ENCODE results near the gene BRI3.
A peak's percentile ranks its signal among the peaks of the same experiment; 100 is the strongest.

Gene BRI3

DNA sequence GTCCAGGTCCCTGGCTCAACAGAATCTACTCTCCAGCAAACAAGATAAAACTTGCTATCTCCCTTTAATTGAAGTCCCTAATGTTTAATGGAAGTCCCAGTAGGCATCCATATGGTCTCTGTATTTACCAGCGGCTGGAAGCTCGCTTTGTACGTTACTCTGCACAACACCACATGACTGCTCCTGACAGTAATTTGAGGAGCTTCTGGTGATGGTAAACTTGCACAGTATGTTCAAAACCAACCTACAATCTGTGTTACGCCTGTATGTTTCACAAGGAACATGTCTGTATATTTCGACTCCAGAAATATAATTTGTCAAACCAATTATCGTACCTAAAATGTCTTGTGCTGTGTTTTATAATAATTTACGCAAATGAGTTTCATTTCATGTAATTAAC lies 25.1 kb upstream of the BRI3 start:
- H3K4me3 ChIP-seq (ENCODE audit: low read depth, low read length): no peak overlapping the region
- CTCF ChIA-PET: interaction anchor here (0.9 kb wide), 1 partner anchor 8 kb away, joined by 3 read pairs; no protein-coding TSS in a partner anchor
- TF ChIP-seq, protein P1, sequence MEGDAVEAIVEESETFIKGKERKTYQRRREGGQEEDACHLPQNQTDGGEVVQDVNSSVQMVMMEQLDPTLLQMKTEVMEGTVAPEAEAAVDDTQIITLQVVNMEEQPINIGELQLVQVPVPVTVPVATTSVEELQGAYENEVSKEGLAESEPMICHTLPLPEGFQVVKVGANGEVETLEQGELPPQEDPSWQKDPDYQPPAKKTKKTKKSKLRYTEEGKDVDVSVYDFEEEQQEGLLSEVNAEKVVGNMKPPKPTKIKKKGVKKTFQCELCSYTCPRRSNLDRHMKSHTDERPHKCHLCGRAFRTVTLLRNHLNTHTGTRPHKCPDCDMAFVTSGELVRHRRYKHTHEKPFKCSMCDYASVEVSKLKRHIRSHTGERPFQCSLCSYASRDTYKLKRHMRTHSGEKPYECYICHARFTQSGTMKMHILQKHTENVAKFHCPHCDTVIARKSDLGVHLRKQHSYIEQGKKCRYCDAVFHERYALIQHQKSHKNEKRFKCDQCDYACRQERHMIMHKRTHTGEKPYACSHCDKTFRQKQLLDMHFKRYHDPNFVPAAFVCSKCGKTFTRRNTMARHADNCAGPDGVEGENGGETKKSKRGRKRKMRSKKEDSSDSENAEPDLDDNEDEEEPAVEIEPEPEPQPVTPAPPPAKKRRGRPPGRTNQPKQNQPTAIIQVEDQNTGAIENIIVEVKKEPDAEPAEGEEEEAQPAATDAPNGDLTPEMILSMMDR (IDR thresholded peaks at IDR 0.05; ENCODE audit: insufficient read depth, low read length, missing control alignments): no peak
- DNase-seq (ENCODE audit: low read depth, low spot score): no peak
- POLR2A ChIA-PET: interaction anchor here (0.5 kb wide), 1 partner anchor 22 kb away, joined by 4 read pairs; no protein-coding TSS in a partner anchor

DNA sequence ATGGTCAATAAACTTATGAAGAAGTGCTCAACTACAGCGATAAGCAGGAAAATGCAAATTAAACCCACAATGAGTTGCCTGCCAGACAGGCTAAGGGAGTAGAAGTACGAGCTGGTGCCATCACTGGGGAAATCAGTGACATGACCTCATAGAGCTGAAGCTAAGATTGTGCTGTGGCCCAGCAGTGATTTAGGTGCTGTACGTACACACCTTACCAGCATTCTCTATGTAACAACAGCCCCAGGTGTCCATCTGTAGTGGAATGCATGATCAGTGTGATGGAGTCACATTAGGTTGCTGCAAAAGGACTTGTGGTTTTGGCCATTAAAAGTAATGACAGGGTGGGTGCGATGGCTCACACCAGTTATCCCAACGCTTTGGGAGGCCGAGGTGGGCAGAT lies 23.8 kb upstream of the BRI3 start:
- TF ChIP-seq, protein P1 (IDR thresholded peaks at IDR 0.05; ENCODE audit: insufficient read depth, low read length, missing control alignments): no peak
- H3K4me3 ChIP-seq (ENCODE audit: low read depth, low read length): no peak overlapping the region
- CTCF ChIA-PET: interaction anchor here (1.2 kb wide), 1 partner anchor 9 kb away, joined by 3 read pairs; no protein-coding TSS in a partner anchor
- DNase-seq (ENCODE audit: low read depth, low spot score): no peak
- POLR2A ChIA-PET: no interaction called here

DNA sequence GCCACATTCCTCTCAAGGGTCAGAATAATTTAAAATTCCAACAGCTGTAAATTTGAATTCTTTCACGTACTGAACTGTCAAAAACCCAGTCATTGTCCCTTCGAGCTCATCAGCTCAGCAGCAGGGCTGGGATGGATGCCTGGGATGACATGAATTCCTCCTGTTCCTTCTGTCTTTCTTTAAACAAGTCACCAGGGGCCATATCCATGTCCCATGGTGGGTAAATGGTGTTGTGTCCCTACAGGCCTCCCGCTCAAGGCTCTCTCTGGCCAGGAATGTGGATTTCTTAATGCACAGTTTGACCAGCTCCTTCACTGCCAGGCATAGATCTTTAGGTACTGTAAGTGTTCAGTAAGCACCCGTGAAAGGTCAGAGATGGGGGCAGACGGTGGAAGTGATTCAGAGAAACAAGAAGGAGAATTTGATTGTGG lies 15.6 kb upstream of the BRI3 start:
- H3K4me3 ChIP-seq (ENCODE audit: low read depth, low read length): no peak overlapping the region
- DNase-seq (ENCODE audit: low read depth, low spot score): no peak
- POLR2A ChIA-PET: no interaction called here
- TF ChIP-seq, protein P1 (IDR thresholded peaks at IDR 0.05; ENCODE audit: insufficient read depth, low read length, missing control alignments): no peak
- CTCF ChIA-PET: interaction anchor here (1.0 to 2.4 kb wide), 4 partner anchors 12 to 136 kb away, joined by 3 to 13 read pairs (median 5); partner anchors contain the start of gene BAIAP2L1

DNA sequence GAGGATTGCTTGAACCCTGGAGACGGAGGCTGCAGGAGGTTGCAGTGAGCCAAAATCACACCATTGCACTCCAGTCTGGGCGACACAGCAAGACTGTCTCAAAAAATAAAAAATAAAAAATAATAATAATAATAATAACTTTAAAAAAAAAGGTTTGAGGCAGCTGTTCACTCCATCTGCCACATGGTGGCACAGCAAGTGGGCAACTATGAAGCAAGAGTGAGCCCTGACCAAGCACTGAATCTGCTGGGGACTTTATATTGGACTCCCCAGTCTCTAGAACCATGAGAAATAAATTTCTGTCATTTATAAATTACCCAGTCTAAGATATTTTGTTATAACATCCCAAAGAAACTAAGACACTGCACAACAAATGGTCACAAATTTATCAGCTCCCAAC lies 14.6 kb upstream of the BRI3 start:
- POLR2A ChIA-PET: no interaction called here
- TF ChIP-seq, protein P1 (IDR thresholded peaks at IDR 0.05; ENCODE audit: insufficient read depth, low read length, missing control alignments): peak; percentile 4
- H3K4me3 ChIP-seq (ENCODE audit: low read depth, low read length): no peak overlapping the region
- DNase-seq (ENCODE audit: low read depth, low spot score): no peak
- CTCF ChIA-PET: interaction anchor here (0.9 to 2.4 kb wide), 7 partner anchors 9 to 574 kb away, joined by 3 to 13 read pairs (median 4); partner anchors contain the start of gene BAIAP2L1

DNA sequence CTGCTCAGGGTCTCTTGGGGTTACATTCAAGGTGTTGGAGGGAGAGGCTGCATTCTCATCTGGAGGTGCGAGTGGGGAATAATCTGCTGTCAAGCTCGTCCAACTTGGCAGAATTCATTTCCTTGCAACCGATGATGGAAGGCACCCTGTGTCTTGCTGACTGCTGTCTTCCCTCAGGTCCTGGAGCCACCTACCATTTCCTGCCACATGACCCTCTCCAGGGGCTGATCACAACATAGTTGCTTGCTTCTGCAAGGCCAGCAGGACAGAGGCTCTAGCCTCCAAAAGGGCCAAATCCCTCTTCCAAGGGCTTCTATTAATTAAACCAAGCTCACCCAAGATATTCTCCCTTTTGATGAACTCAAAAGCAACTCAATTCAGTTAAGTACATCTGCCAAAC lies 14.2 kb upstream of the BRI3 start:
- POLR2A ChIA-PET: no interaction called here
- TF ChIP-seq, protein P1 (IDR thresholded peaks at IDR 0.05; ENCODE audit: insufficient read depth, low read length, missing control alignments): no peak
- no peak for DNase-seq (ENCODE audit: low read depth, low spot score)
- CTCF ChIA-PET: interaction anchor here (0.6 to 2.4 kb wide), 7 partner anchors 9 to 574 kb away, joined by 3 to 13 read pairs (median 4); partner anchors contain the start of gene BAIAP2L1
- no peak overlapping the region for H3K4me3 ChIP-seq (ENCODE audit: low read depth, low read length)

DNA sequence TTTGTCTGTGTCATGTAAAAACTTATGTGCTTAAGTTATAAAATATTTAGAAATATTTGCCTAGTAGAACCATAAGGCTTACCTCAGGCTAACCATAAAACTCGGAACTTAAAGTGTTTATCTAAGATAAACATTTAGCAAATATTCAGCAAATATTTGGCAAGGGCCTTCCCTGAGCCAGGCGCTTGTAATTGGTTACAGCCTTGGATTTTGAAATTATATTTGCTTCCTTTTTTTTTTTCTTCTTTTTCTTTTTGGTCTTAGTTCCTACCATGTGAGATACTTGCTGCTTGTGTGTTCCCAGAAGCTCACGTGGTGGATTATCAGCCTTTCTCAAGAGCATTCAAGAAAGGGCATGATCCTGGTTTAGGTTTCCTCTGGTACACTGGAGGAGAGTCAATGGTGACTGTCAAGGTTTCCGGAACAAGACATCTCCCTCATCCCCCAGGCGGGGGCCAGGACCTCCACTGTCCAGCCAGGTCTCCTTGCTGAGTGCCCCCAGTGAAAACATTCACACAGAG lies 5.2 kb upstream of the BRI3 start:
- ChIA-PET POLR2A (no interaction called here), CTCF (no interaction called here)
- no peak for DNase-seq (ENCODE audit: low read depth, low spot score)
- no peak overlapping the region for H3K4me3 ChIP-seq (ENCODE audit: low read depth, low read length)
- TF ChIP-seq, protein P1 (IDR thresholded peaks at IDR 0.05; ENCODE audit: insufficient read depth, low read length, missing control alignments): no peak
